HG02571 (cell line): Measurements from ENCODE around the gene RPL12.
A peak's percentile ranks its signal among the peaks of the same experiment; 100 is the strongest.

Experiments used
- ATAC-seq: cut with Tn5 transposase; IDR thresholded peaks from one replicate; pipeline ENCODE4 v1.9.1; 2021; ENCODE audit warnings: mild to moderate bottlenecking, moderate library complexity; ENCODE audit not compliant: unreplicated experiment

RPL12 gene

GRCh38 chr9:127444283-127444920 lies 6.8 kb downstream of the RPL12 start:
- no peak for ATAC-seq

DNA sequence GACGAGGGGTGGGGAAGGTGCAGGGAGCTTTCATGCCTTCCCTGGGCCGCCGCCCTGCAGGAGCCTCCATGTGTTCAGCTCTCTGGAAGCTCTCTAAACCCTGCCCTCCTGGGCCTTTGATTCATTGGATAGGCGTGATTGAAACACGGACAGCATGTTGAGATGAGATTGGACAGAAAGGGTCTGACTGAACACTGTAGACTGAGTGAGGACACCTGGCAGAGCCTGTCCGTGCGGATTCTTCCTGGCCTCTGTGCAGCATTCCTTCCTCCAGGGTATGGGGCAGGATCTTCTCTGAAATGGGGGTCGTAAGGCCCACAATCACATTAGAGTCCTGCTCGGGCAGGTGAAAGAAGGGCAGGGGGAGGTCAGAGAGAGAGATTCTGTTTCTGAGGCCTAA lies 12.8 kb downstream of the RPL12 start:
- ATAC-seq: no peak

DNA sequence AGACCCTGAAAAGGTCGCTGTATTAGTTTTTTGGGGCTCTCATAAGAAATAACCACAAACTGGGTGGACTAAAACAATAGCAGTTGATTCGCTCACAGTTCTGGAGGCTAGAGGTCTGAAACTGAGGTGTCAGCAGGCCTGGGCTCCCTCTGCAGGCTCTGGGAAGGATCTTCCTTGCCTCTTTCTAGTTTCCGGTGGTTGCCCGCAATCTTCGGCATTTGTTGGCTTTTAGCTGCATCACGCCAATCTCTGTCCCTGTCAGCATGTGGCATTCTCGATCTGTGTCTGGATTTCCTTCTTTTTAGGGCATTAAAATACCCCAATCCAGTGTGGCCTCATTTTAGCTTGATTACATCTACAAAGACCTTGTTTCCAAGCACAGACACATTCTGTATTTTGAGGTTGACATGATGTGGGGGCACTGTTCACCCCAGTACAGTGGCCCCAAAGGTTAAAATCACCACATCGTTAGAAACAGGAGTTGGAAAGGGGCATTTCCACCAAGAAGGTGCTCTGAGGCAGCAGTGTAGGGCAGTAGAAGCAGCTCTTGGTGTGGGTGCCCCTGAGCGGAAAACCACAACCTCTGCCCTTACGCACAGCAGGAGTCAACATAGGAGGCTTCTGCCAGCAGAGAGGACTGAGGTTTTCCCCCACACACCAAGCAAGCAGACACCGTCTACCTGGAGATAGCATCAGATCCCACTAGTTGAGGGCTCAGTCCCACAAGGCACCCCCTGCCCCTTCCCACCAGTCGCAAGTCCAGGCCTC lies 13.5 kb downstream of the RPL12 start:
- no peak for ATAC-seq

- ATAC-seq: no peak
Observed at GRCh38 chr9:127430415-127430814, 20.8 kb downstream of the RPL12 start.

GRCh38 chr9:127428348-127428747 lies 22.9 kb downstream of the RPL12 start:
- no peak for ATAC-seq

GRCh38 chr9:127426756-127427155 lies 24.4 kb downstream of the RPL12 start:
- ATAC-seq: no peak

DNA sequence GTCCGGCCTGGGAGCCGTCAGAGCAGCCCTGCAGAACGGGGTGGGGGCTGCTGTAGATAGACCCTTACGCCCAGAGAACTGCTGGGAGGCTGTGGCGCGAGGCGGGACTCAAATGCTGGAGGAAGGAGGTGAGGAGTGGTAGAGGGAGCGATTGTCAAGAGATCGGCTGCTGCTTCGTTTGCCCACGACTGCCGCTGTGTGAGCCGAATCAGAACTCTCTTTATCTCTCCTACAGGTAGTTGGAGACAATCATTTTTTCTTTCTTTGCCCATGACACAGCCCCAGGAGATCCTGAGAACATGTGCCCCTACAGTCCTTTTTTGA lies 26.6 kb downstream of the RPL12 start:
- peak; percentile 25 for ATAC-seq

DNA sequence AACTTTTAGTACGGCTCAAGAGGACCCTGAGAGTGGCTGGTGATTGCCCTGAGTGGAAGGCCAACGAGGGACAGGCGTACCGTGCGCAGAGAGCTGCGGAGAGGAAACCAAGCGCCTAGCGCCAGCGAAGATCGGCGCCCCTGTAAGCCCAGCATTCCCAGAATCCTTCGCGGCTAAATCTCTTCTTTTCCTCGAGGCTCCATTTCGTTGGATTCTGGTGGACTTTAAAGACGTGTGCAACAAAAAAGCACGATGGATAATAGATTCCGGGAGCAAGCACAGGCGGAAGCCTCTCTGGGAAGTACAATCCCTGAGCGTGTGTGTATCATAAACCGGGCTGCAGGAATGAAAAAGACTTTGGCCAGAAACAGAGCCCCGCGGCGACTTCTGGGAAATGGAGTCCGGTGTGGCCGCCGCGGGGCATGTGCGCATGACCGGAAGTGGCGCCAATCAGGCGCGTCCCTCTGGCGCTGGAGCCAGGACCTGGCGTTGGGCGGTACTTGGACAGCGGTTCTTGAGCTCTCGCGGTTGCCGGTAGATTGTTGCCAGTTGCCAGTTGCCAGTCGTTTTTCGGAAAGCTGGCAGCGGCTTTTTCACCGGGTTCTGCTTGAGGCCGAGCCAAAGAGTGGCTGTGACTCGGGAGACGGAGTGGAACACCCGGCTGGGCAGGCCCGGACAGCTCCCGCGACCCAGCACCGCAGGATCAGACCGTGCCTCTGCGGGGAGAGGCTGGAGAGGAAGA lies 27.1 kb downstream of the RPL12 start, which contains the start of gene ZNF79:
Gene ZNF79 (plus strand): TSS at position 449 of the 742 bp plus-strand sequence. CDS start 406 bp downstream, outside the sequence.
- ATAC-seq: peak; percentile 77

DNA sequence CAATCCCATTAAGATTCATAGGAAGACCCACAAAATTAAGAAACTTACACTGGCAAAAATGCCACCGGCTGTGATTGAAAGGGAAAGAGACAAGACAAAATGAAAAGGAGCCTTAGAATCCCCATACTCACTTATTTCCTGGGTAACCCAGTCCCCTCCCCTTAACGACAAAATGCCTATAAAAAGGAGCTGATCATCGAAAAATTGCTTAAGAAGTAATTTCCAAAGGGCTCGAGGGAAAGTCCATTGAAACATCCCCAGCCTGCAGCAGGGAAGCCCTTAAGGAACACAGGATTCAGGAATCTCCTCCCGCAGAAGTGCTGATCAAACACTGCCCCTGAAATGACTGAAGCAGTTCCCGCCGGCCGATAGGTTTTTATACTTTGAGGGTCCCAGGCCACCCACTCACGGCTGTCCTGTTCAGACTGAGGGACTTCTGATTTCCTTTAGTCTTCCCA lies 27.7 kb downstream of the RPL12 start:
- ATAC-seq: no peak

DNA sequence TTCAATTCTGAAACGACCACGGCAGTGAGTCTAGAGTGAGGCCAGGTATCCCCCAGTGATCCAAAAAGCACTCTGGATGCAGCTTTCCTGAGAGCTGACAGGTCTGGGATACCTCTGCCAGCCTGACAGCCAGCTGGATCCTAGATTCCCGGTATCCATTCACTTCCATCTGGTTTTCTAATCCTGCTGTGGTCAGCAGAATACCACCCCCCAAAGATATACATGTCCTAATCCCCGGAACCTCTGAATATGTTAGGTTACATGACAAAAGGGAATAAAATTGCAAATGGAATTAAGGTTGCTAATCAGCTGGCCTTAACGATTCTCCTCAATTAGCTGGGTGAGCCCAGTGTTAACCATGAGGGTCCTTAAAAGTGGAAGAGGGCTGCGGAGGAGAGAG lies 28.4 kb downstream of the RPL12 start:
- no peak for ATAC-seq

DNA sequence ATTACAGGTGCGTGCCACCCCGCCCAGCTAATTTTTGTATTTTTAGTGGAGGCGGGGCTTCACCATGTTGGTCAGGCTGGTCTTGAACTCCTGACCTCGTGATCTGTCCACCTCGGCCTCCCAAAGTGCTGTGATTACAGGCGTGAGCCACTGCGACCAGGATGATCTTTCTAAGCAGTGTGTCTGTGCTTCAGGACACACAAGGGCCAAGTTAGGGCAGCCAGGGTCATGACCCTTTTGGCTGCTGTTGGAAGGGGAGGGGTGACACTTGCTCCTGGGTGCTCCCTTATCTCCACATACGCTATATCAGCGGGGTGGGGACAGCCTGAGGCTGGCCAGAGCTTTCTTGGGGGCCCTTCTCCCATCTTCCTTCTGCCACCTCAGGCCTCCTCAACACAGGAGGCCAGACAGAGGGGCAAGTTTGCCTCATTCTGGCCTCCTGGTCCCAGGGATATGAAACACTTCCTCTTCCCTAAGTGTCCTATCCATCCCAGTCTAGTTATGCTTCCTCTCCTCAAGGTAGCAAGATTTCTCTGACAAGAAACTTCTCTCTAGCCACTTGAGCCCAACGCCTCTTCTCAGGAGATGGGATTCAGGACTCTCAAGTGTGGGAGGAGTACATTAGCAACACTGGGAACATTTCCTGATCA lies 28.9 kb downstream of the RPL12 start:
- no peak for ATAC-seq

- ATAC-seq: no peak
Observed at GRCh38 chr9:127421057-127421456, 30.1 kb downstream of the RPL12 start.

GRCh38 chr9:127419348-127419747 lies 31.9 kb downstream of the RPL12 start:
- ATAC-seq: no peak

DNA sequence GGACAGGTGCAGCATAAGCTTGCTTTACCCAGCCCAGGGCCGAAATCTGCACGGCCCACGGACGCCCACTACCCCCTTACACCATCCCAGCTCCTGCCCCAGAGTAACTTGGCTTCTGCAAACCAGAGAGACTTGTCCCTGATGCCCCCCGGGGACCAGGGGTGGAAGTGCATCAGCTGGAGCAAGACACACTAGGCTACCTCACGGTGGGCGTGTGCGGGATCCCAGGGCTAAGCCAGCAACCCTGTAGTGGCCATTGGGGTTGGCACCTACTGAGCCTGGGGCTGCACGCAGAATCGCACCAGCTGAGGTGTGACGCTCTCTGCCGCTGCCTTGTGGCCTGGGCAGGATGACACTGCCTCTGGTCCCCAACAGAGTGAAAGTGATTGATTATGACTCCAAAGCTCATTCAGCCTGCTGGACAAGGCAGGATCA lies 33.2 kb downstream of the RPL12 start:
- ATAC-seq: no peak

GRCh38 chr9:127417131-127418036 lies 33.8 kb downstream of the RPL12 start:
- no peak for ATAC-seq

- ATAC-seq: no peak
Observed at GRCh38 chr9:127415657-127416056, 35.5 kb downstream of the RPL12 start.

DNA sequence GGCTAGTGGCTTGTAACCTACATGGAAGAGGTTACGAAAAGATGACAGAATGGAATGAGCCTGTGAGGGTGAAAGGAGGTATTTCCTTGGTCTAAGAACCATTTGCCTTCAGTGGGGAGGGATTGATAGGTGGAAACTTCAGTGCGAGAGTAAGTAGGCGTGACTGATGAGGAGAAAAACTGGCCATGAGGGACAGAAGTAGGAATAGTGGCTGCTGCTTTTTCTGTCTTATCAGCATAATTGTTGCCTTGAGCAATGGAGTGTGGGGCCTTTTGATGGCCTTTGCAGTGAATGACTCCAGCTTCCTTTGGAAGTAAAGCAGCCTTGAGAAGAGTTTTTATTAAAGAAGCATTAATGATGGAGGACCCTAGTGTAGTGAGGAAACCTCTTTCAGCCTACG lies 36.1 kb downstream of the RPL12 start:
- no peak for ATAC-seq

DNA sequence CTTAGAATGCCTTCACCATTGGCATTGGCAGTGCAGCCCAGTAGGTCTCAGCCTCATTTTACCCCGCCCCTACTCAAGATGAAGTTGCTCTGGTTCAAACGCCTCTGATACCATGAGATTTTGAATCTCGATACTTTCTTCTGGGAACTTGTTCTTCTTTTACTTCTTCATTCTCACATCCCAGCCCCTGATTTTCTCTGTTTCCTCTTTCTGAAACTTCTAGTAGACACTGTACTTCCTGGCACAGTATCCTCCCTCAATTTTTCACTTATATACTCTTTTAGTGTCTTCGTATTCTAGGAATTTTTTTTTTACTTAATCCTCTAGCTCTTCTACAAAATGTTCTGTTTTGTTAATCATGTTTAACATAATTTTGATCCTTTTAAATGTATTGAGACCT lies 40.1 kb downstream of the RPL12 start:
- no peak for ATAC-seq

GRCh38 chr9:127407492-127407843 lies 43.7 kb downstream of the RPL12 start:
- no peak for ATAC-seq

- ATAC-seq: no peak
Observed at GRCh38 chr9:127406799-127407491, 44.3 kb downstream of the RPL12 start.
